Measurements from ENCODE around the gene CCNYL1.

DNA sequence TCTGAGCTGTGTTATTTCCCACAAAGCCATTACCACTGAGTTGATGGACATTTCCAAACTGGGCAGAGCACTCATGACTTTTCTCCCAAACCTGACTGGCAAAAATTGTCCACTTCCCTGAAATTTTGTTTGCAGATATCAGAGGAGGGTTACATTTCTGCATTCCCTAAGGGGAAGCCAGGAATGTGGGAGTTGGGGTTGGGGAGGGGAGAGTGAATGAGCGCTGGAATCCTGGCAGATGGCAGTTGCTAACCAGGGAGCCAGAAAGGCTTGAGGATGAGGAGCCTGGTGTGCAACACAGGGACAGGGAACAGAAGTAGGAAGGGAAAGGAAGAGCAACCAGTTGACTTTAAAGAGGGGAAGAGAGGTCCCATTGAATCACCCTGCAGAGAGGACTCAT lies 14.0 kb upstream of the CCNYL1 start:
- TF ChIP-seq POLR2A (IDR thresholded peaks at IDR 0.05; ENCODE audit: low read depth, low read length) (no peak), POLR2AphosphoS5 (IDR thresholded peaks at IDR 0.05; ENCODE audit: low read depth, low read length) (no peak), TAF1 (IDR thresholded peaks at IDR 0.05; ENCODE audit: low read depth, low read length) (no peak), POU2F2 (IDR thresholded peaks at IDR 0.05; ENCODE audit: low read depth, low read length) (no peak), PAX5 (IDR thresholded peaks at IDR 0.05; ENCODE audit: insufficient read depth, low read length, severe bottlenecking) (no peak)

Data from GM12891 (cell line).